ENCODE data around the gene METTL21C.

DNA sequence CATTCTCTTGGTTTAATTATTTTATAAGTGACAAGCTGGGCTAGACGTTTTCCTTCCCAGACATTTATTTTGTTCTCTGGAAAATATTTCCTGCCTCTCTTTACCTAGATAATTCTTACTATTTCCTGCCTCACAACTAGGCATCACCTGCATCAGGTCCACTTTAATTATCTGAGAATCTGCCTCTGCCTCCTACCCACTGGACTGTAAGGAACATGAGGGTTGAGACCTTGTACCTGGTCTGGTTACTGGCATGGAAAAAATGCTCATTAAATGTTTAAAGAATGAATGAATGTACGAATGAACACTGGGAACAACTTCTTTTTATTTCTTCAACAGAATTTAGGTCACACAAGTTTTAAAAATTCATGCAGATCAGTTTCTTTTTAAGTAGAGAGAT, 13.4 kb upstream of the METTL21C start:
- no peak for TF ChIP-seq ZFP3 (tag by site-specific recombination; IDR thresholded peaks at IDR 0.05; ENCODE audit: low read depth)
- TF ChIP-seq ZNF530 (tag by site-specific recombination; IDR thresholded peaks at IDR 0.05; ENCODE audit: low read depth) = no peak
- TF ChIP-seq, protein P1, sequence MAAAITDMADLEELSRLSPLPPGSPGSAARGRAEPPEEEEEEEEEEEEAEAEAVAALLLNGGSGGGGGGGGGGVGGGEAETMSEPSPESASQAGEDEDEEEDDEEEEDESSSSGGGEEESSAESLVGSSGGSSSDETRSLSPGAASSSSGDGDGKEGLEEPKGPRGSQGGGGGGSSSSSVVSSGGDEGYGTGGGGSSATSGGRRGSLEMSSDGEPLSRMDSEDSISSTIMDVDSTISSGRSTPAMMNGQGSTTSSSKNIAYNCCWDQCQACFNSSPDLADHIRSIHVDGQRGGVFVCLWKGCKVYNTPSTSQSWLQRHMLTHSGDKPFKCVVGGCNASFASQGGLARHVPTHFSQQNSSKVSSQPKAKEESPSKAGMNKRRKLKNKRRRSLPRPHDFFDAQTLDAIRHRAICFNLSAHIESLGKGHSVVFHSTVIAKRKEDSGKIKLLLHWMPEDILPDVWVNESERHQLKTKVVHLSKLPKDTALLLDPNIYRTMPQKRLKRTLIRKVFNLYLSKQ (tag by site-specific recombination; IDR thresholded peaks at IDR 0.05; ENCODE audit: borderline replicate concordance) = no peak
- TF ChIP-seq ZNF660 (tag by site-specific recombination; IDR thresholded peaks at IDR 0.05) = no peak
- TF ChIP-seq, protein P2, sequence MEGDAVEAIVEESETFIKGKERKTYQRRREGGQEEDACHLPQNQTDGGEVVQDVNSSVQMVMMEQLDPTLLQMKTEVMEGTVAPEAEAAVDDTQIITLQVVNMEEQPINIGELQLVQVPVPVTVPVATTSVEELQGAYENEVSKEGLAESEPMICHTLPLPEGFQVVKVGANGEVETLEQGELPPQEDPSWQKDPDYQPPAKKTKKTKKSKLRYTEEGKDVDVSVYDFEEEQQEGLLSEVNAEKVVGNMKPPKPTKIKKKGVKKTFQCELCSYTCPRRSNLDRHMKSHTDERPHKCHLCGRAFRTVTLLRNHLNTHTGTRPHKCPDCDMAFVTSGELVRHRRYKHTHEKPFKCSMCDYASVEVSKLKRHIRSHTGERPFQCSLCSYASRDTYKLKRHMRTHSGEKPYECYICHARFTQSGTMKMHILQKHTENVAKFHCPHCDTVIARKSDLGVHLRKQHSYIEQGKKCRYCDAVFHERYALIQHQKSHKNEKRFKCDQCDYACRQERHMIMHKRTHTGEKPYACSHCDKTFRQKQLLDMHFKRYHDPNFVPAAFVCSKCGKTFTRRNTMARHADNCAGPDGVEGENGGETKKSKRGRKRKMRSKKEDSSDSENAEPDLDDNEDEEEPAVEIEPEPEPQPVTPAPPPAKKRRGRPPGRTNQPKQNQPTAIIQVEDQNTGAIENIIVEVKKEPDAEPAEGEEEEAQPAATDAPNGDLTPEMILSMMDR (tag by site-specific recombination; IDR thresholded peaks at IDR 0.05) = no peak
- TF ChIP-seq ZNF777 (tag by site-specific recombination; IDR thresholded peaks at IDR 0.05; ENCODE audit: borderline replicate concordance) = no peak
- no peak for TF ChIP-seq ZFP41 (tag by site-specific recombination; IDR thresholded peaks at IDR 0.05; ENCODE audit: borderline replicate concordance)

Measured in HEK293 (cell line).